ENCODE results near the gene BAIAP2L1.

BAIAP2L1 gene

DNA sequence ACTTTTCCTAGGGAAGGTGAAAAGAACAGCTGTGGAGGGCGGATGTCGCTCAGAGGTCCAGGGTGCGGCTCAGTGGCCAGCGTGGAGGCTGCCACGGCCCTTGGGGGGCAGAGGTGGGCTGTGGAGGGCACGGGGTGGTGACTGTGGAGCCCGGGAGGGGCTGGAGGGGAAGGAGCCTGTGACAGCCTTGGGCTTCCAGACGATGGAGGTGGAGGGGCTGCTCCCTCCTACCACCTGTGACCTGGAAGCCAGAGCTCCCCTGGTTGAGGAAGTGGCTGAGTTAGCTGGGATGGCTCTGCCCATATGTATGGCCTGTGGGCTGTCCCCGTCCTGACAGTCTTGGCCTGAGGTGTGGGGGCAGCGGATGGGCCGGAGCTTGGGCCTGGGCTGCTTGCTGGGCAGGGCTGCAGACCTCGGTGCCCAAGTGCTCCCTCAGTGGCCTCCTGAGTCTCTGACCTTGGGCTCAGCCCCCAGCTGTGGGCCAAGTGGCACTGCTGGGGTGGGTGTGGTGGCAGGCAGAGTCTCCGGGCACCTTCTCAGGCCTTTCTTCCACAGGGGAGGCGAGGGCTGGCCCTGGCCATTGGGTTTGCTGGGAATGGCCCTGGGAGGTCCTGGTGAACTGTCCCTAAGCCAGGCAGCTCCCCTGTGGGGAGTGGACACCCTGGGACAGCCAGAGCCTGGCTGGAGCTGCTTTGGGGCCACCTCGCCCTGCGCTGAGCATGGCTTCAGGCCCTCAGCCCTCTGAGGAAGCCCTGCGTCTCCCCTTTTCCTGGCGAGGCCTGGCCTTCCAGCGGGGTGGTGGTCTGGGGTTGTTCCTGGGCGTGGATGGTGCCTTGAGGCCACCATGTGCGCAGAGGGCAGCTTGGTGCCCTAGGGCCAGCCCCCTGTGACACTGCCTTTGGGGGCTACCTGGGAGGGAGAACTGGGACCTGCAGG lies 115.5 kb downstream of the BAIAP2L1 start:
- H3K27ac ChIP-seq, result peak overlapping the region; percentile 97
- POLR2A ChIA-PET (ENCODE audit: low non-redundant PET), result interaction anchor here (1.0 kb wide), 1 partner anchor 116 kb away, joined by 3 read pairs; the partner anchor contains the start of gene BAIAP2L1
- TF ChIP-seq, protein P1, sequence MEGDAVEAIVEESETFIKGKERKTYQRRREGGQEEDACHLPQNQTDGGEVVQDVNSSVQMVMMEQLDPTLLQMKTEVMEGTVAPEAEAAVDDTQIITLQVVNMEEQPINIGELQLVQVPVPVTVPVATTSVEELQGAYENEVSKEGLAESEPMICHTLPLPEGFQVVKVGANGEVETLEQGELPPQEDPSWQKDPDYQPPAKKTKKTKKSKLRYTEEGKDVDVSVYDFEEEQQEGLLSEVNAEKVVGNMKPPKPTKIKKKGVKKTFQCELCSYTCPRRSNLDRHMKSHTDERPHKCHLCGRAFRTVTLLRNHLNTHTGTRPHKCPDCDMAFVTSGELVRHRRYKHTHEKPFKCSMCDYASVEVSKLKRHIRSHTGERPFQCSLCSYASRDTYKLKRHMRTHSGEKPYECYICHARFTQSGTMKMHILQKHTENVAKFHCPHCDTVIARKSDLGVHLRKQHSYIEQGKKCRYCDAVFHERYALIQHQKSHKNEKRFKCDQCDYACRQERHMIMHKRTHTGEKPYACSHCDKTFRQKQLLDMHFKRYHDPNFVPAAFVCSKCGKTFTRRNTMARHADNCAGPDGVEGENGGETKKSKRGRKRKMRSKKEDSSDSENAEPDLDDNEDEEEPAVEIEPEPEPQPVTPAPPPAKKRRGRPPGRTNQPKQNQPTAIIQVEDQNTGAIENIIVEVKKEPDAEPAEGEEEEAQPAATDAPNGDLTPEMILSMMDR (conservative IDR thresholded peaks at IDR 0.05; ENCODE audit: low read depth), result no peak
- no peak for DNase-seq (ENCODE audit: low spot score)
- CTCF ChIA-PET, result interaction anchor here (0.6 to 1.8 kb wide), 3 partner anchors 9 to 116 kb away, joined by 3 to 7 read pairs (median 4); partner anchors contain the start of gene BAIAP2L1

DNA sequence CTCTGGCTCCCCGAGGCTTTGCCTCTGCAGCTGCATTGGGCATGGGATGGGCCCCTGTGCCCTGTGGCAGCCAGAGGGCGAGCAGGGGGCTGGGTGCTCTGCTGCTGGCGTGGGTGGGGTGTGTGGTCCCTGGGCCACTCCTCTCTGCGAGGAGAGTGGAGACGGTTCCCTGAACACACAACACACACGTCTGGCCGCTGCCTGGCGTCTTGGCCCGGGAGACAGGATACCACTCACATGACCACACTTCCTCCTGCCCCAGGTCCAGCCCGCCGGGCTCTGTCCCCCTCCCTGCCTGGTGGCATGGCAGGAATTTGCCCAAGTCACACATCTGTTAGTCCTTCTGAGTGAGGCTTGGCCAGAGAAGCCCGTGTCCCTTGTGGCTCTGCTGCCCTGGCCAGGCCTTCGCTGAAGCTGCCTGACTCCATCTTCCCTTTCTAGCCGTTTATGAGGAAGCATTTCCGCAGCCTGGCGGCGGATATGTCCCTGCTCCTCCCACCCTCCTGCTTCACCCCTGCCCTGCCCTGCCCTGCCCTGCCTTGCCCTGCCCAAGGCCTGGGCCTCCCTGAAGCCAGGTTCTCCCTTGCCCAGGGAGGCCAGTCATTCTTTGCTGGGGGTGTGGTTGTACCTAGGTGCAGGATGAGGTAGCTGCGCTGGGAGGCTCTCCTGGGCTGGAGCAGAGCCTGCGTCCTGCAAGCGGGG lies 116.4 kb downstream of the BAIAP2L1 start:
- peak; percentile 69 for DNase-seq (ENCODE audit: low spot score)
- ChIA-PET CTCF (interaction anchor here (0.6 to 1.8 kb wide), 2 partner anchors 48 to 117 kb away, joined by 3 to 7 read pairs; partner anchors contain the start of gene BAIAP2L1), POLR2A (ENCODE audit: low non-redundant PET) (no interaction called here)
- TF ChIP-seq, protein P1 (conservative IDR thresholded peaks at IDR 0.05; ENCODE audit: low read depth), result no peak
- H3K27ac ChIP-seq, result peak overlapping the region; percentile 97

DNA sequence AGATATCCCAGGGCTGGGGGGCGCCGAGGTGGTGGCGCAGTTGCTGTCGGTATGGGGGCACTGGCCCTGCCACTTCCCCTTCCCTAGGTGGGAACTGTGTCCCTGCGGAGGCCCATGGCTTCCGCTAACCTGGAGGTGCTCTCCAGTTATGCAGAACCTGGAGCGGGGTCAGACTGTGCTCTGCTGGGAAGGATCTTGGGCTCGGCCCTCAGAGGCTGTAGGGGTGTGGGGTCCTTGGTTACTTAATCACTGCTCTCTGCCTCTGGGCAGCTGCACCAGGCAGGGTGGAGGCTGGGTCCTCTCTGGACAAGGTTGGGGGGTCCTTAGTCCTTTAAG lies 117.0 kb downstream of the BAIAP2L1 start:
- no peak for DNase-seq (ENCODE audit: low spot score)
- POLR2A ChIA-PET (ENCODE audit: low non-redundant PET), result interaction anchor here (1.0 kb wide), 1 partner anchor 117 kb away, joined by 6 read pairs; the partner anchor contains the start of gene BAIAP2L1
- TF ChIP-seq, protein P1 (conservative IDR thresholded peaks at IDR 0.05; ENCODE audit: low read depth), result no peak
- peak overlapping the region; percentile 97 for H3K27ac ChIP-seq
- CTCF ChIA-PET, result no interaction called here

GRCh38 chr7:98283127-98283886 lies 117.6 kb downstream of the BAIAP2L1 start:
- peak overlapping the region; percentile 97 for H3K27ac ChIP-seq
- TF ChIP-seq, protein P1 (conservative IDR thresholded peaks at IDR 0.05; ENCODE audit: low read depth), result no peak
- DNase-seq (ENCODE audit: low spot score), result no peak
- ChIA-PET CTCF (no interaction called here), POLR2A (ENCODE audit: low non-redundant PET) (interaction anchor here (0.6 to 1.0 kb wide), 2 partner anchors 19 to 118 kb away, joined by 3 to 6 read pairs; partner anchors contain the start of gene BAIAP2L1)

GRCh38 chr7:98282703-98283102 lies 118.2 kb downstream of the BAIAP2L1 start:
- POLR2A ChIA-PET (ENCODE audit: low non-redundant PET), result interaction anchor here (0.6 to 1.0 kb wide), 2 partner anchors 19 to 118 kb away, joined by 3 to 6 read pairs; partner anchors contain the start of gene BAIAP2L1
- peak overlapping the region; percentile 97 for H3K27ac ChIP-seq
- CTCF ChIA-PET, result no interaction called here
- DNase-seq (ENCODE audit: low spot score), result no peak
- TF ChIP-seq, protein P1 (conservative IDR thresholded peaks at IDR 0.05; ENCODE audit: low read depth), result no peak
